ENCODE measurements around the gene CD81. TPM values are rescaled to one million over a fixed set of nuclear protein-coding genes. Genes with fewer than 3 reads are reported as not detected.

The CD81 gene
- total and polyA plus RNA-seq, 2 experiments from 2014 or later = 88.6 to 290 TPM

- H3K9me2 ChIP-seq (ENCODE audit: insufficient read depth) = 0 out of 2 replicates have a peak, but pooled peaks cover 5% of the 10 kb centered on the region
- no peak overlapping the region for H2AFZ ChIP-seq
- H3K79me2 ChIP-seq (replicated peaks; ENCODE audit: insufficient read depth) = no peaks in the 10 kb centered on the region
- H4K20me1 ChIP-seq (replicated peaks; ENCODE audit: insufficient read depth) = no peaks in the 10 kb centered on the region
- H3K4me3 Mint-ChIP-seq = no peak overlapping the region
- no peak overlapping the region for H3K4me3 ChIP-seq
- H3K36me3 ChIP-seq (ENCODE audit: insufficient read depth) = no peaks in the 10 kb centered on the region; the same call in 1 of the 2 replicates
- H3K4me1 Mint-ChIP-seq = peaks cover 11% of the 10 kb centered on the region
- no peak overlapping the region for H3K4me2 ChIP-seq
- peaks cover 12% of the 10 kb centered on the region; the same call in 1 of the 2 replicates for H3K4me1 ChIP-seq (ENCODE audit: insufficient read depth)
- peaks cover 35% of the 10 kb centered on the region for H3K9me3 Mint-ChIP-seq
- TF ChIP-seq CREB1 (CRISPR knock-in tag; IDR thresholded peaks at IDR 0.05; ENCODE audit: low read depth) (no peak), EZH2 (IDR thresholded peaks at IDR 0.05; ENCODE audit: low read depth, unreplicated experiment) (no peak), POLR2AphosphoS5 (IDR thresholded peaks at IDR 0.05; ENCODE audit: low read depth) (no peak), STAT1 (IDR thresholded peaks at IDR 0.05; ENCODE audit: unreplicated experiment) (no peak), ZNF331 (CRISPR knock-in tag; IDR thresholded peaks at IDR 0.05; ENCODE audit: low read depth) (no peak), JUNB (IDR thresholded peaks at IDR 0.05; ENCODE audit: unreplicated experiment) (no peak)
- TF ChIP-seq, protein P1, sequence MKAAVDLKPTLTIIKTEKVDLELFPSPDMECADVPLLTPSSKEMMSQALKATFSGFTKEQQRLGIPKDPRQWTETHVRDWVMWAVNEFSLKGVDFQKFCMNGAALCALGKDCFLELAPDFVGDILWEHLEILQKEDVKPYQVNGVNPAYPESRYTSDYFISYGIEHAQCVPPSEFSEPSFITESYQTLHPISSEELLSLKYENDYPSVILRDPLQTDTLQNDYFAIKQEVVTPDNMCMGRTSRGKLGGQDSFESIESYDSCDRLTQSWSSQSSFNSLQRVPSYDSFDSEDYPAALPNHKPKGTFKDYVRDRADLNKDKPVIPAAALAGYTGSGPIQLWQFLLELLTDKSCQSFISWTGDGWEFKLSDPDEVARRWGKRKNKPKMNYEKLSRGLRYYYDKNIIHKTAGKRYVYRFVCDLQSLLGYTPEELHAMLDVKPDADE (IDR thresholded peaks at IDR 0.05) = no peak
- no peaks in the 10 kb centered on the region for H3F3A ChIP-seq (replicated peaks; ENCODE audit: low read depth)
- no peak for ATAC-seq
- no peak for DNase-seq (ENCODE audit: low spot score)
- H3K36me3 Mint-ChIP-seq (ENCODE audit: low read depth) = peaks cover 7% of the 10 kb centered on the region; the same call in 2 of the 3 replicates
- no peak overlapping the region for H3K27ac Mint-ChIP-seq
- peaks cover 11% of the 10 kb centered on the region for H3K27me3 Mint-ChIP-seq (ENCODE audit: insufficient read depth, low read depth, poor library complexity)
- no peak overlapping the region for H3K27ac ChIP-seq (ENCODE audit: low read depth)
- H3K27me3 ChIP-seq (ENCODE audit: insufficient read depth) = no peaks in the 10 kb centered on the region
Measured at GRCh38 chr11:2343502-2343901, 33.6 kb upstream of the CD81 start.

DNA sequence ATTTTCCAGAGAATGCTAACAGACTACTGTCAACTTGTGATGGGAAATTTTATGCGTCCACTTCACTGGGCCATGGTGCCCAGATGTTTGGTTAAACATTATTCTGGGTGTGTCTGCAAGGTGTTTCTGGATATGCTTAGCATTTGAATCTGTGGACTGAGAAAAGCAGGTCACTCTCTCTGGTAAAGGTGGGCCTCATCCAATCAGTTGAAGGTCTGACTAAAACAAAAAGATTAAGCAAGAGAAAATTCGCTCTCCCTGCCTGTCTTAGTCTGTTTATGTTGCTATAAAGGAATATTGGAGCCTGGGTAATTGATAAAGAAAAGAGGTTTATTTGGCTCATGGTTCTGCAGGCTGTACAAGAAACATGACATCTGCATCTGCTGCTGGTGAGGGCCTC is 32.1 kb upstream of the CD81 start:
- Mint-ChIP-seq H3K27ac (no peak overlapping the region), H3K36me3 (ENCODE audit: low read depth) (peaks cover 14% of the 10 kb centered on the region; the same call in 2 of the 3 replicates), H3K4me3 (no peak overlapping the region), H3K27me3 (ENCODE audit: insufficient read depth, low read depth, poor library complexity) (peaks cover 14% of the 10 kb centered on the region), H3K9me3 (peaks cover 48% of the 10 kb centered on the region), H3K4me1 (no peaks in the 10 kb centered on the region)
- Histone ChIP-seq H3K36me3 (ENCODE audit: insufficient read depth) (peaks cover 3% of the 10 kb centered on the region), H3K79me2 (replicated peaks; ENCODE audit: insufficient read depth) (no peaks in the 10 kb centered on the region), H2AFZ (no peak overlapping the region), H3K4me1 (ENCODE audit: insufficient read depth) (peaks cover under 1% of the 10 kb centered on the region; the same call in 1 of the 2 replicates), H3K27me3 (ENCODE audit: insufficient read depth) (no peaks in the 10 kb centered on the region), H3K27ac (ENCODE audit: low read depth) (no peak overlapping the region), H3F3A (replicated peaks; ENCODE audit: low read depth) (no peaks in the 10 kb centered on the region), H3K9me2 (ENCODE audit: insufficient read depth) (0 out of 2 replicates have a peak, but pooled peaks cover 5% of the 10 kb centered on the region), H3K4me3 (no peak overlapping the region), H3K4me2 (no peak overlapping the region), H4K20me1 (replicated peaks; ENCODE audit: insufficient read depth) (no peaks in the 10 kb centered on the region)
- TF ChIP-seq JUNB (IDR thresholded peaks at IDR 0.05; ENCODE audit: unreplicated experiment) = no peak
- TF ChIP-seq, protein P1 (IDR thresholded peaks at IDR 0.05) = no peak
- no peak for TF ChIP-seq ZNF331 (CRISPR knock-in tag; IDR thresholded peaks at IDR 0.05; ENCODE audit: low read depth)
- TF ChIP-seq EZH2 (IDR thresholded peaks at IDR 0.05; ENCODE audit: low read depth, unreplicated experiment) = no peak
- TF ChIP-seq STAT1 (IDR thresholded peaks at IDR 0.05; ENCODE audit: unreplicated experiment) = no peak
- no peak for TF ChIP-seq CTCF (conservative IDR thresholded peaks at IDR 0.05; ENCODE audit: low read depth in 2 of 2)
- no peak for DNase-seq (ENCODE audit: low spot score)
- ATAC-seq = no peak
